GM04503 (cell line): ENCODE measurements around the gene DICER1.
"Not testable (repeated sequence)": the region's sequence is repeated elsewhere in the genome, so short reads cannot be mapped to it uniquely, and the experiment has no call there.

Experiments used
- DNase-seq: peaks from one replicate; pipeline ENCODE4 v3.0.0-alpha.2; 2012; ENCODE audit warnings: low read depth

The DICER1 gene

DNA sequence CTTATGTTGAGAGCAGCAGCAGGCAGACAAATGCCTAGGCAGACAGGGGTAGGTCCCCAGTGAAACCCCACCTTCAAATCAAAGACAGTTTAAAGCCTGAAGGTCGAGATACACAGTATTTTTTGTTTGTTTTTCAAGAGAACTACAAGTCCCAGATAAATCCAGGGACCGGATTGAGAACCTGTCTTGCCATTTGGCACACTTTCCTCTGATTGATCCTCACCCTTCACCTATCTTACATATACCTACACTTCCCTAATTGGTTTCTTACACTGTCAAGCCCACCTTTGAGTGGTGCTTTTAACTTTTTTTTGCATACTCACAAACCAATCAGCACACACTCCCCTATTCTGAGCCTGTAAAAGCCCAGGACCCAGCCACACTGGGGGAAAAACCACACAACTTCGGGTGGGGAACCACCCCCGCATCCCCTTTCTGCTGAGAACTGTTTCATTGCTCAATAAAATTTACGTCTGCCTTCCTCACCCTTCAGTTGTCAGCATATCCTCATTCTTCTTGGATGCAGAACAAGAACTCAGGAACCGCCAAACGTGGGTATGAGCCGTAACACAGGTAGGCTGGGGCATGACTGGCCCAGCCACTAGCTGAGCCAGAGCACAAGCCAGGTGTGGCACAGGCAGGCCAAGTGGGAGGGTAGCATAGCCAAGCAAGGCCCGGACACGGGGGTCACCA, 11.1 kb downstream of the DICER1 start:
- DNase-seq: no peak

DNA sequence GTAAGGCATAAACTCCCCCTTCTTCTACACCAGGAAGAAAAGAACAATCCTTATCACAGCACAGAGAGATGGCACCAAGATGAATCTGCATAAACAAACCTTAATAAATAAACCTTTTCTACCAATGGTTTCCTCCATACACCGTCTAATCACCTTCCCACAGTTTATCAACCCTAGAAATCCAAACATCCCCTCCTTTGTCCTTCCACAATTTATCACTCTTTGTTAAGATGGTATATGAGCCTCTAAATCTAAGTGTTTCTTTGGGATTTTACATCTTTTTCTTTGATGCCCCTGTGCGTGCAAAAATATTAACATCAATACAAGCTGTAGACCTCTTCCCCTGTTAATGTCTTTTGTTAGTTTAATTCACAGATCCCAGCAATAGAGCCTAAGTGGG, 12.5 kb downstream of the DICER1 start:
- no peak for DNase-seq

DNA sequence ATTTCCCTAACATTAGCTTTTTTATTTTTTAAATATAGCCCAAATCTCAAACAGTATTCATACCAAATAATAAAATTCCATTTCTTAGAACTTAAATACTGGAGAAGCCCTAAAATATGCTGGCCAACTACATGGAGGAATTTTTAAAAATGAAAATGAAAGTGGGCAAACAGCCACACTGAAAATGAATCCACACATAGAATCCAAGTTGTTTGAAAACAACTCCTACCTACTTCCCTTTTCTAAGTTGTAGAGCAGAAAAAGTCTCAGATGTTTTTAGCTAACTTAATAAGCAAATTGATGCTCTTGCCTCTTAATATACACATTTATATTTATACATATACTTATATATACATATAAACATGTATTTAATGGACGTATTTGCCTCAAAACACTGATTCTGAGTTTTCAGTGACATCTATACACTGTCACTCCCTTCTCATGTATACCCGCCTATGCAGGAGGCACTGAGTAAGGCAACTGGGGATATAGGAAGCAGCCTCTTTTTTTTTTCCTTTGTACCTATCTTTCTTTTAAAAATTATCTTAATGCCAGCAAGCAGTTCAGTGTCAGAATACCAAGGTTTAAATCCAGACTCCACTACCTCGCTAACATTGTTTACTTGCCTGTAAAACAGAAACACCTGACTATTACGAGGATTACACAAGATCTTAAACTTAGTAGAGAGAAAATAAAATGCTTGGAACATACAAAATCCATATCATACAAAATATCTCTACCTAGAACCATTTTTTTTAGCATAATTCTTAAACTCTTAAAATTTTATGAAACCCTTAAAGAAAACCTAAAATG, 13.3 kb downstream of the DICER1 start:
- DNase-seq: no peak

DNA sequence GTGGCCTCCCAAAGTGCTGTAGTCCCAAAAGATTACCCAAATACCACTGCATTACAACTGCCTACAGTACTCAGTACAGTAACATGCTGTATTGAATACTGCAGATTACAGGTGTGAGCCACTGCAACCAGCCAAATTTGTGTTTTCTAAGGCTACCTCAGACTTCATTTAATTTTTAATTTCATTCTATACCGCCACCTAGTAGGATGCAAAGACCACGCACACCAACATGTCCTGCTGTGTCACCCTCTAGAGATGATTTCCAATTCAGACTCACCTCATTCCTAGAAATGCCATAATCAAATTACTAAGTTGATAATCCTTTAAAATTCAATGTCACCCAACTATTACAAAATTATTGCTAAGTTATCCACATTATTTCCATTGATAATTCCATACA, 15.1 kb downstream of the DICER1 start:
- no peak for DNase-seq

DNA sequence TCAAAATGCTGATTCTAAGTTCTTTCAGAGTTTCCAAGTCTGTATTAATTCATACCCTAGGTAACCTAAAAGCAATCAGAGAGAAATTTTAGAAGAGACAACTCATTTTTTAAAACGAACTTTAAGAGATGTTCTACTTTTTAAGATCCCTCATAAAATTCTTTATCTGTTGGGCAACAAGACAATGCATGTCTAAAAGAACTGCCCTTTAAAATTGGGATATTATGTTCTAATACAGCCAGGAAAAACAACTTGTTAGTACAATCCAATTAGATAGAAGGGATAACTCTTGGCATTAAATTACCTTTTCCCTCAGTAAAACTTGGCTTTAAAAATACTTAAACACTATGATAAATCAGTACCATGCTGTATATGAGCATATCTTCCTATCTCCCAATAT, 15.6 kb downstream of the DICER1 start:
- no peak for DNase-seq

DNA sequence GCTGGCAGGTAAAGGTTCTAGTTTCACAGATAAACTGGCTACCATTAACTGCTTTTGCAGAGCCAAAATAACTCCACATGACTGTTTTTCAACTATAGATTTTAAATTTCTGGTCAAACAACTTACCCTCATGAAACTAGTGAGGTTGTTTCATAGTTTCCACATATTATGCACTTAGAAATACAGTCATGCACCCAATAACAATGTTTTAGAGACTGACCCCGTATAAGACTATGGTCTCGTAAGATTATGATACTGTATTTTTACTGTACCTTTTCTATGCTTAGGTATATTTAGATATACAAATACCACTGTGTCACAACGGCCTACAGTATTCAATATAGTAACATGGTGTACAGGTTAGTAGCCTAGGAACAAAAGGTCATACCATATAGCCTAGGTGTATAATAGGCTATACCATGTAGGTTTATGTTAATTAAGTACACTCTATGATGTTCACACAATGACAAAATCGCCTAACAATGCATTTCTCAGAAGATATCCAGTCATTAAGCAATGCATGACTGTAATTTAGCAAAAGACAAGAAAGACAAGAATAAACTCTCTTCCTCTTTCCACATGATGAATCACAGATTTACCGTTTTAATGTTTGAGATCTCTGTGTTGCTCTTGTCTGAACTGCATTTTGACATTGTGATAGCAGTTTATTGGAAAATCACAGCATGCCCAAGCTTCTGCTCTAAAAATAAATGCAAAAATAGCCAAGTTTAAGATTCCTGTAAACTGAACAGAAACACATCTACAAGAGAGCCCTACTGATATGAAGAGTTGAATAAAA, 17.1 kb downstream of the DICER1 start:
- DNase-seq: peak; percentile 41

DNA sequence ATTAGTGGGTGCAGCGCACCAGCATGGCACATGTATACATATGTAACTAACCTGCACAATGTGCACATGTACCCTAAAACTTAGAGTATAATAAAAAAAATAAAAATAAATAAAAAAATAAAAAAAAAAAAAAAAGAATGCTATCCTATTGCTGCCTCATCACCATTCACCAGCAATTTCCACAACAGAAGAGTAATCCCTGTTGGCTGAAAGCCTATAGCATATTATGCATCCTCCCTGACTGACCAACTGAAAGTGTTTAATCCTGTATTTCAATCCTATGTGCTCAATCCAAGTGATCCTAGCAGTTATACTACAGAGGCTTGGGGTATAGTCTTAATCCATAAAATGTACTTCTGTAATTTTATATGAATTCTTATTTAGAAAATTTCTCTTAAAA, 18.5 kb downstream of the DICER1 start:
- no peak for DNase-seq

DNA sequence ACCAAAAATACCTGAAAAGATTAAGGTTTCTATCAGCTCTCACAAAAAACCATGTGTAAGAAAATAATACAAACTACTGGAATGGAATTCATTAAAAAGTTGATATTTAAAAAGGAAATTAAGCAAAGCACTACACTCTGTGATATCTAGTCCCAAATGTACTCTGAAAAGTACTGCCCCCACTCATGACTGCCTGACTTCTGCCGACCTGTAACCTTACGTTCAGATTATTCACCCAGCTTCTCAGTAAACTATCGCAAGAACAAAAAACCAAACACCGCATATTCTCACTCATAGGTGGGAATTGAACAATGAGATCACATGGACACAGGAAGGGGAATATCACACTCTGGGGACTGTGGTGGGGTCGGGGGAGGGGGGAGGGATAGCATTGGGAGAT, 18.9 kb downstream of the DICER1 start:
- not testable (repeated sequence) for DNase-seq

DNA sequence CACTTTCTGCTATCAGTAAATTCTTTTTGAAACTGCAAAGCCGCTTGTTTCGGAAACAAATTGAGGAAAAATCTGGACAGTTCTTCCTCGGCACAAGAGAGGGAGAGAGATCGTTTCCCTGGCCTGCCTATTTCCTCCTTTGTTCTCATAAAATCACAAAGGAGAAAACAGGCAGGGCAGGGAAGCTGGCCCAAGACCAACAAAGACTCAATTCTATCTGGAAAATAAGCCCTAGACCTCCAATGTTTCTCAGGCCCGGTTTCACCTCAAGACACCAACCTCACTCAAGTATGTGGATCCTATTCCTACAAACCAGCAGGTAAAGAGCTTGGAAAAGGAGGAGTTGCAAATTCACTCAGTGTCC, 19.5 kb downstream of the DICER1 start:
- DNase-seq: no peak

DNA sequence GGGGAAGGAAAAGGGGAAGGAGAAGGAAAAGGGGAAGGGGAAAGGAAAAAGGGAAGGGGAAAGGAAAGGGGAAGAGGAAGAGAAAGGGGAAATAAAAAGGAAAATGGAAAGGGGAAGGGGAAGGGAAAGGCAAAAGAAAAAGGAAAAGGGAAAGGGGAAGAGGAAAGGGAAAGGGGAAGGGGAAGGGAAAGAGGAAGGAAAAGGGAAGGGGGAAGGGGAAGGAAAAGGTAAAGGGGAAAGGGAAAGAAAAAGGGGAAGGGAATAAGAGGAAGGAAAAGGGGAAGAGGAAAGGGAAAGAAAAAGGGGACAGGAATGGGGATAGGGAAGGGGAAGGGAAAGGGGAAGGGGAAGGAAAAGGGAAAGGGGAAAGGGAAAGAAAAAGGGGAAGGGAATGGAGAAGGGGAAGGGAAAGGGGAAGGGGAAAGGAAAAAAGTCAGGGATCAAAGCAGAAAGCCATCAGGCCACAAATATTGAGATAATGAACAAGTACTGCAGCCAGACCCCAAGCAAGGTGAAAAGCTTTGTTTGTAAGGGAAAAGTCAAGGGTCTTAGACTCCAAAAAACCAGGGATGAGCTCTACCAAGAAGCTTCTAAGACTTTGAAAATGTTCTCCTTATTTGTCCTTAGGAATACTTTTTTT, 20.0 kb downstream of the DICER1 start:
- no peak for DNase-seq

DNA sequence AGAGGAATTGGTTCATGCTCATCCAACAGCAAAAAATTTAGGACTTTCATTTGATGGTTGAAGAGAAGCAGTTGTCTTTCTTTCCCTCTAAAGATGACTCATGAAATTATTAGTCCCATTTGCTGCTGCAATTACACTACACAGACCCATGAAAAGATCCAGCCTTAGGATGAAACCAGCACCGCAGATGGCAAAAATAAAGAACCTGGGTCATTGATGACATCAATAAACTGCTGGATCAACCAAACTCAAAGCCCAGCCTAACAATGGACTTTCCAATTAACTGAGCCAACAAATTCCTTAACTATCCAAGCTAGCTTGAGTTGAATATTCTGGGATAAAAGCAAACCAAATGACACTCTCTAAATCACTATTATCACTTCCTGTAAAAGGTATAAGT, 20.7 kb downstream of the DICER1 start:
- no peak for DNase-seq

DNA sequence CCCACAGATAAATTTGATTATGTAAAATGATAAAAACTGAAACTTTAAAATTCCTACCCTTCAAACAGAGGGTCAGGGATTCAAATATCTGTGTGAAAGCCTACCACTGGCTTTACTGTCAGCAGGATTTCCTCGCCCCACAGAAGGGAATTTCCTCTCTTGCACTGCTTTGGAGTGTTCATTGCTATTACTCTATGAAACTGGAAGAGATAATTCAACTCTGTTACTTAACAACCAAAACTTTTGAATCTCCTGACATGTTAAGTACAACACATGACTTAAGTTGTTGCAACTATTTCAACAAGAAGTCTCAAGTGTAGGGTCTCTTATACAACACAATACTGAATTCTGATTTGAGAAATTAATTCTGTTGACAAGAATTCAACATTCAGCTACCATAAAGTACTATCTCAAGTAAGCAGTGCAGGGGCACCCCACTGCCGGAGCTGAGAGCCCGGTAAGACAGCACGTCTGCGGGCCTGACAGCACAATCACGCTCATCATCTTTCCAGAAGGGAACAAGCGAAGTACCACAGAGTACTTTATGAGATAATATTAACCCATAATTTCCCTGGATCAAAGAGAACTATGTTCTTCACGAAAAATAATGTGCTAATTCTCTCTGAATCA, 22.9 kb downstream of the DICER1 start:
- DNase-seq: no peak

DNA sequence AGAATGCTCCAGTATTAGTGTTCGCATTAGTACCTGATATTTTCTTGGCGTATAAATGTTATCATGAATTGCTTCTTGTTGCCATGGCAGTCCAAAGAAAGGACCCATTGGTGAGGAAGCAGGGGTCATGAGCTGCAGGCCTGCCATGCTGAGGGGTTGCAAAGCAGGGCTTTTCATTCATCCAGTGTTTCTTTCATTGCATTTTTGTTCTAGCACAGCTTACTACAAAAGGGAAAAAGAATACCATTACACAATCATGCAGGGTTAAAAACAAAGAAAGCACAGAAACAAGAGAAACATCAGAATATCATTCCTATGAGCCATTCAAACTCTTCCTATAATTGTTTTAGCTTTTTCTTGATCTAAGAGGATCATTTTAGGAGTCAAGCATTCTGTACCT, 24.0 kb downstream of the DICER1 start:
- DNase-seq: no peak

DNA sequence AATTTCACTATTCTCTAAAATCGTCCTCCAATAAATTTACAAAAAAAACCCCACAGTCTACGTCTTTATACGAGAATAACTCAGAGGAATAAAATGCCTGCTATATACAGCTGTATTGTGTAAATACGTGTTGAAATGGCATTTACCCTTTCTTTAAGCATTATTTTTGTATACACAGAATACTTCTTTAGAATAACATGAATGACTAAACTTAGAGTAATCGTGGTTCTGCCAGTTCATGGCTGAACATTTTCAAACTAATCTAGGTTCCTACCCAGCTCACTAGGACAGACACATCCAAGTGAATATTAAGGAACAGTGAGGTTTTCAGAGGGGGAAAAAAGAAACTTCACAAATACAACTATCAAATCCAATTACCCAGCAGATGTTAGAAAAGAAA, 24.6 kb downstream of the DICER1 start:
- DNase-seq: no peak

DNA sequence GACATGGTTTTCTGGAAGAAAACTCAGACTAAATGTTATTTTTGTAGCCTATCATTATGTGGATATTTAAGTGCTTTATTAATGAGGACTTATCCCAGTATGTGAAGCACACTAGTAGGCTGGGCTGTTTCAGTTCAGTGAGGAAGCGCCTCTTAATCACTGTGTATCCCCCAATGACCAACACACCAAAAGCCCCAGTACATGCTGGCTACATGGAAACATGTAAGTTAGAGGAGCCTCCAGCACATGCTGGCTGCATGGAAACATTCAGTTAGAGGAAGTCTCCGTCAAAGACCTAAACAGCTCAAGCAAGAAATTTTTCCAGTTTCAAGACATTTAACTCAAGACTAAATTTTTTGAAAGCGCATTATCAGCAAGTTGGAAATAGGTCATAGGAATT, 26.8 kb downstream of the DICER1 start:
- no peak for DNase-seq

DNA sequence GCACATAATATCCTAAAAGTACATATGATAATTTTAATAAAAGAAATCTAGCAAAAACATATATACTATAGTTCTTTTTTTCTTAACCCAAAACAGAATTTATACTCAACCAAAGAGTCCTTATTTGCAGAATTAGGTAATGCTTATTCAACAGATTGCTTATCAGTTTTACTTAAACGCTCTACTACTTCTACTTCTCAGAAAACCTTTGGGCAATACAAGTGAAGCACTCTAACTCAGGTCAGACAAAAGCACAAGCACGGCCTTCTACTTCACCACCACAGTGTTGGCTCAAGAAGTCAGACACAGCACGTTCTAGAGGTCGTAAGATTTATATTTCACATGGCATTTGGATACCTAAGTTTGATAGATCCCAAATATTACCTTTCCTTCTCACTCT, 29.2 kb downstream of the DICER1 start:
- no peak for DNase-seq

DNA sequence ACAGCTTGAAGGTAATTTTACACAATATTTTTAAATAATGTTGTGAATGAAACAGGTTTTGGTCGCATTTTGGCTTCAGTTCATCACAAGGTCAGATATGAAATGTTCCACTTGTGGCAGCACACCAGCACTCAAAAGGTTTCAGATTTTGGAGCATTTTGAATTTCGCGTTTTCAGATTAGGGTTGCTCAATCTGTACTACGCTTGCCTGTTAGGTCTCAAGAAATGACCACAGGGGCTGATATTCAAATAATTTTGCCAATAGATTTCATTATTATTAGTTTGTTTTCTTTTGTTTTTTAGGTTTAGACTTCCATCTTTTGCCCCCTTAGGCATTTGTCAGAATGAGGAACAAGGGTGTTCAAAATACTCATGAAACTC, 29.8 kb downstream of the DICER1 start:
- DNase-seq: no peak

DNA sequence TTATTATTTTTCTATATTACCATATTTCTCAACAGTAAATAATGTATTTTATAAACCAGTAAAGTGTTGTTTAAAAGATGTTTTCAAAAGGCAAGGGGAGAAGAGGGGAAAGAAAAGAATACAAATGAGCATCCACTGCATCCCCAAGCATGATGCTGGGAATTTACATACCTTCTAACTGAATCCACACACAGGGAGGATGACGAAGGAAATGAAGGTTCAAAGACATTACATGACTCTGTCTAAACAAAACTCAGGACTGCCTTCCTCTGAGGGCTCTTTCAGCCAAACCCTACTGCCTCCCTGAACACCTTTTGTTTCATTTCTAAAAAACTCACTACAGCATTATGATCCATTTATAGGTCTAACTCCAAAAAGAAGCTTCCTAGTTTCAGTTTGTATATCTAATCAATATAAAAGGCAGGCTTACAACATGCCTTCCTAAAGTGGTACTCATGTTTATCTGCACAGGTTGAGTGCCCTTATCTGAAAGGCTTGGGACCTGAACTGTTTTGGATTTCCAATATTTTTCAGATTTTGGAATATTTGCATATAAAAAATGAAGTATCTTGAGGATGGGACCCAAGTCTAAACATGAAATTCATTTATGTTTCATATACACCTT, 30.3 kb downstream of the DICER1 start:
- no peak for DNase-seq

DNA sequence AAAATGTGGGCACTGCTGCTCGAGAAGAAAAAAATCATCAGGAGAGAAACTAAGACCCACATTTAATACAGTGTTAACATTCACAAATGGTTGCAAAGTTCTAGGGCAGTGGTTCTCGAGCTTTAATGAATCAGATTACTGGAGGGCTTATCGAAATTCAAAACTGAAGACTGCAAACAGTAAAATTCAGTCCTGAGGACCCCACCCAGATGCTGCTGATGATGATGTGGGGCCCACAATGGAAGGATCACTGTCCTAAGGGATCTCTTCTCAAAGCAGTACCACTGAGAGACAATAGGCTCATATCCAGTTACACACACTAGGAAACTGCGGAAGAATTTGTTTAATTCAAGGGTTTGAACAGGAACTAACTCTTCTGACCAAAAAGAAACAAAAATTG, 31.4 kb downstream of the DICER1 start:
- DNase-seq: no peak

DNA sequence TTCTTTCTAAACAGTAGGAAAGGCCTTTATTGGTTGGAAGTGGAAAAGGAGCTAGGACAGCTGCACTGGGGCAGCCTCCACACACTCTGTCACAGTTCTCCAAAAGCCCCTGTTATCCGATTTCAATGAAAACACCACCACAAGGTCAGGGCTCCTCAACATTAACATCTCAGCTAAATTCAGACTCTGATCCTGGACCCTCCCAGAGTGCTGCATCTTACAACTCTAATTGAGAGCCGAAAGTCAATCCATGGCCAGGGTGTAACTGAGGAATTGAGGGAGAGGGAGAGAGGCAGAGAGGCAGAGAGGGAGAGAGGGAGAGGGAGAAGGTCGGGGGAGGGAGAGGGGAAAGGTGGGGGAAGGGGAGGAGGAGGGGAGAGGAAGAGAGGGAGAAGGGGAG, 32.1 kb downstream of the DICER1 start:
- no peak for DNase-seq

DNA sequence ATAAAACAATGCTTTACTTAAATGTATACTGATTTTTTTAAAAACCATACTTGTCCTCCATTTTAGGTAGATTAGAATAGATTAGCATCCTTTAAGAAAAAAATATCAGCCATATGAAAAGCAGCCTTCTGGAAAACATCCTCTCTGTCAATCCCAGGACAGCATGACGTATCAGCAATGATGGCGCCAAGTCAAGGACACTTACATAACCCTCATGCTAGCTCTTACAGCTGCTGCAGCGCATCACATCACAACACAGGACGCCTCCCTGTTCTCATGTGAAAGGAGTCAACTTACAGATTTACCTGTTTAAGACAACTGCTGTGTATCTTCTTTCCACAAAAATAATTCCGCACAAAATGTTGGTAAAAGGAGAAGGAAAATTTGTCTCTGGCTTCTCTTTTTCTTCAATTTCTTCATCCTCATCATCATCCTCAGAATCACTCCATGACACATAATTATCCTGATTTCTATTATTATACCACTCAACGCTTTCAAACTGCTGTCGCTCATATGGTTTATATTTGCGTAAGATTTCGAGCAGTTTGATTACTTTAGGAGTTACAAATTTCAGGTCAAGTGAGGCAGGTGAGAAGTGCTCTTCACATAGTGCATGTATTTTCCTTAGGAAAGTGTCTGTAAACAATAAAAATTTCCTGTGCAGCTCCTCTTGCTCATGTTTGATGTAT, 33.3 kb downstream of the DICER1 start:
- DNase-seq: no peak
